Dermis blood vessel endothelial cell (primary cell): Measurements from ENCODE around the gene RNF152. TPM values are rescaled to one million over a fixed set of nuclear protein-coding genes. Genes with fewer than 3 reads are reported as not detected.

Experiments
- DNase-seq: peaks from one replicate; pipeline ENCODE4 v3.0.0; 2010
- total RNA-seq: library from RNA; depleted of rRNA; stranded (reverse); fragments of >200 nt; gene quantifications from 2 replicates; pipeline ENCODE4 v1.2.3, GENCODE V29; 2014

Gene RNF152
- total RNA-seq, 1 donor from 2014 or later: 91.2 TPM

DNA sequence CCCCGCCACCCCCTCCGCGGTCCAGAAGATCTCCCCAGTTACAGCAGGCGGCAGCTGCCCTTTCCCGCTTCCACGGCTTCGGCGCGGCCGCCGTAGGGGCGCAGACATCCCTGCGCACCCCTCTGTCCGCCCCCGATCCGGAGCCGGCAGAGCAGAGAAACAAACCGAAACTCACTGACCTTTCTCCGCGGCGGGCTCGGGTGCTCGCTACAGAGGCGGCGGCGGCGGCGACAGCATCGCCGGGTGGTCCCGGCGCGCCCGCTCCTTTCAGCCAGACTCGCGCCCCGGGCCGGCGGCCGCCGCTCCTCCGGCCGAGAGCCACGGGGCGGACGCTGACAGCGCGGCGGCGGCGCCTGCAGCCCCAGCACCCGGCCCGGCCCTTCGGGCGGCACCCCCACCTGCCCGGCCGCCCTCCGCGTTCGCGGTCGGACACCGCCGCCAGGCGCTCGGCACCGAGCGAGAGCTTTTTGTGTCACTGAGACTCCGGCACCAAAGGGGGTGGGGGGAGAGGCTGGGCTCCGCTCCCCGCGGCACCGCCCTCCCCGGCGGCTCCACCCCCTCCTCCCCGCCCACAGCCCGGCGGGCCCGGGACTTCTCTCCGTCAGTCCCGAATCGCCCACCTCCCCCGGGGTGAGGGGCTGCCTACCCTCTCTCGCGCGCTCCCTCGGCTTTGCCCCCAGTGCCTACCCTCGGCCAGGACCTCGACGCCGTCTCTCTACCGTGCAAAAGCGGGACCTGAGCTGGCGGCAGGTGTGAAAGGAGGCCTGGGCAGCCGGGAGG lies 1.4 kb upstream of the RNF152 start:
- peak; percentile 85 for DNase-seq

DNA sequence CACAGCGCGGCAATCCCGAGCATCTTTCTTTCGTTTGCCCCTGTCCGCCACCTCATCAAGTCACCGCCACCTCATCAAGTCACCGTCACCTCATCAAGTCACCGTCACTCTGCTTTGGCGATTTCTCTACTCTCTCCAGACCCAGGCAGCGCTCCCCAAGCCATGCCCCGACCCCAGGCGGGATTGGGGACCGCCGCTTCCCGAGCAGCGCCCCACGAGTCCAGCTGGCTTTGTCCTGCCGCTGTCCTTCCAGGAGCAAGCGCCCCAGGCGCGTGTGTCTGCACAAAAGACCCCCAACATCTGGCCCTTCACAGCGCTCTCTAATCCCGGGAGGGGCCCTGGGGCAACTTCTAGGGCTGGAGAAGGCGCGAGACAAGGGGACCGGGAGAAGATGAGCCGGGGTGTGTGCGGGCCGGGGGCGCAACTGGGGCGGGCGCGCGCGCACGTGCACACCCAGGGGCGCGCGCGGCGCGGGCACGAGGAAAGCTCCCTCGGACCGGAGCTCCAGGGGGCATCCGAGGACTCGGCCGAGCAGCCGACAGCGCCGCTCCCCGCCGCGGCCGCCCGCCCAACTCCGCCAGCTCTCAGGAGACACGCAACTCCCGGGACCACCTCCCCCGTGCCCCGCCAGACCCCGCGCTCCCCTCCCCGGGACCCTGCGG lies 633 bp upstream of the RNF152 start:
- DNase-seq: peak; percentile 79

DNA sequence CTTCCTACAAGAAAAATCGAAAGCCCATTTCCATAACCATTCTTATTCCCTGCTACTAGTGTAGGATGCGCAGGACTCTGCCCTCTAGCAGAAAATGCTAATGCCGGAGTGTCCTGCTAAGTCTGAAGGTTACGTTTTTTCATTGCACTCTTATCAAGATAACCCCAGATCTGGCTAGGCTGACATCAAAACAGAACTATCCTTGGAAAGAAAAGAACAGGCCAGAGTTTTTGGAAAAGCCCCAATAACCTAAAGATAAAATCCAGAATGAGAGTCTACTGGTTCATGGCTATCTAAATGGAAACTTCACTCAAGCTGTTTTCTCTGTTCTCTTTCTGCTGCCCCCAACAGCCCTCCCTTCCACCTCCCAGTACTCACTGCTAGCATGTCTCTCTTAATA lies 913 bp downstream of the RNF152 start:
- no peak for DNase-seq

DNA sequence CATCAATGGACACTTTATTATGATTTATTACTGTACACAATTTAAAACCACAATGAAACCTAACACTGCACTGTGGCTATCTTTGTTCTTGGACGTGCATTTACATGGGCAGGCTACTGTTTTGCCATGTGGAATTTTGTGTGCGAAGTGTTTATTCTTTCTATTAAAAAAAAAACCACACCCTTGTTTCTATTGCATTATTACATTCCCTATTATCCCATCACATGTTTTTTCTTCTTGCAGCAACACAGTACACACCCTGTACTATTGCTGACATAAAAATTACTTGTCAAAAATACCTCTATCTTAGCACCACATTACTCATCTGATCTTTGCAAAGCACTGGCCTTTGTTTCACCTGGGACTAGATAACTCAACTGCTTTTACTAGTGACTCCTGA lies 1.5 kb downstream of the RNF152 start:
- DNase-seq: no peak

DNA sequence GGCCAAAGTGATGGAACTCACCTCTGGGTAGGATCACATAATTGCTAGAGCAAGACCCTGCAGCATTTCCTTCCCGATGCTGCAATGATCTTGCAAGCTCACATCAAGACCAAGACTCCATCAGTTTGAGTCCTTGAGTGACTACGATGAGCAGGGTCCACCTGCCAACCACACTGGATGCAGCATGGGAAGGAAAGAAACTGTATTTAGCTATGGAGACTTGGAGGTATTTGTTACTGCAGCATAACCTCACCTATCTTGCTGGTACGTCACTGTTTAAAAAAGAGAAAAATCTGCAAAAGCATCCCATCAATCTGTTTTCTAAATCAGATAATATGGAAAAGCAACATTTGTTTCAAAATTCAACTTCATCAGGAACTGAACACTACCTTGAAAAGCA lies 2.5 kb downstream of the RNF152 start:
- DNase-seq: no peak

DNA sequence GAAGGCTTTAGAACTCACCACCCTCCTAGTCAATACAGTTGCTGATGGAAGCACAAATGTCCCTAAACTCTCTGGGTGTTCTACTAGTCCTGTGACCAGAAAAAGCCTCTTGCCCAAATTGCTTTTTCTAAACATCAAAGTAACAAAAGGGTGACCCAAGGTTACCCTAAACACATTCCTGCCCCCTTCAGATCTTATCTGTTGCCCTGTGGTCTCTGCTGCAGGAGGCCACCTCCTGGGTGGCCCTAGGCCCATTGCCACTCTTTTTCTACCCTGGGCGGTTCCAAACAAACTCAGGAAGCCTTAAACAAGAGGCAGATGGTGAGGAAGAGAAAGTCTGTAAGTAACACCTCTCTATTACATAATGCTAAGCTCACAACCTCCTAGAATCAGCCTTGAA lies 3.3 kb downstream of the RNF152 start:
- no peak for DNase-seq

DNA sequence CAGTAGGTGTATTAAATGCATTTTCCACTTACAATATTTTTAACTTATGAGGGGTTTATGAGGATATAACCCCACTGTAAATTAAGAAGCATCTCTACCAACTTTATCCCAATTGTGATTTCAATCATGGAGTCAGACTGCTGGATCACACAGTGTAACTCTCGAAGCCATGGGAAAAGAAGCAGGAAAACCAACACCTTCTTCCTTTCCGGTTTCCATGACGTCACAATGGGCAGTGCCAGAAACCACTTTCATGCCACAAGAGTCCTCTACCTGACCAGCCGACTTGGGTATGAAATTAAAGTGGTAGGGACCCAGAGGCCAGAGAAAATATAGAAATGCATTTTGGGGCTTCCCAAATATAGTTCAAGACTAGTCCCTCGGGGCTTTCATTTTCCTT lies 4.2 kb downstream of the RNF152 start:
- peak; percentile 76 for DNase-seq

DNA sequence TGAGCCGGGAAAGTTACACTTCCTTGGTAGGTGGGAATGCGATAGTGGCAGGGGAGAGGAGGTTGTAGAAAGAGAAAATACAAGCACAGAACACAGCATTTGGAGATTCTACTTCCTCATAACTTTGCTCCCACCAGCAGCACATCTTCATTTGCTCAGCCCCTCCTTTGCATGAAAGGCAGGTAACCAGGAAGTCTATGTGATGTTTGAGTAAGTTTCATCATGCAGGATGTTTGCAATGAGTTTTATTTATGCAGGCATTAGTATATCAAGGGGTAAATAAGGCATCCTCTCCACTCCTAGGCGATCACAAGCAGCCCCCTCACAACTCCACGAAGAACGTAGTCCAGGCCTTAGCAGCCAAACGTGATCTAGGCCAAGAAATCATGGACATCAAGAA lies 5.0 kb downstream of the RNF152 start:
- DNase-seq: no peak

DNA sequence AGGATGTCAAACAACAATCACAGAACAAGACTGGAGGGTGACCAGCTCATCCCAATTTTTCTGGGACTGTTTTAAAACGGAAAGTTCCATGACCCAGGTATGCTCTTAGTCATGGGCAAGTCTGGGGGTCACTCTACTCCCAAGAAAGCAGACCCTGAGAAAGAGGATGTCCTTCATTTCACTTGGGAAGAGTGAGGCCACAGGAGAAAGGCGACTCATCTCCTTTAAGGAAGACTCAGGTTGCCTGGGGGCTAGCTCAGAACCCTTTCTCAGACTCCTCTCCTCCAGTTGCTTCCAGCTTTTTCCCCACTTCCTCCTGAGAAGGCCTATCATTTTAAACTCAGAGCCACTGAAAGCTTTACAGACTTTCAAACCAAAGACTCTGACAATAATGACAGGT lies 9.3 kb downstream of the RNF152 start:
- DNase-seq: peak; percentile 26

DNA sequence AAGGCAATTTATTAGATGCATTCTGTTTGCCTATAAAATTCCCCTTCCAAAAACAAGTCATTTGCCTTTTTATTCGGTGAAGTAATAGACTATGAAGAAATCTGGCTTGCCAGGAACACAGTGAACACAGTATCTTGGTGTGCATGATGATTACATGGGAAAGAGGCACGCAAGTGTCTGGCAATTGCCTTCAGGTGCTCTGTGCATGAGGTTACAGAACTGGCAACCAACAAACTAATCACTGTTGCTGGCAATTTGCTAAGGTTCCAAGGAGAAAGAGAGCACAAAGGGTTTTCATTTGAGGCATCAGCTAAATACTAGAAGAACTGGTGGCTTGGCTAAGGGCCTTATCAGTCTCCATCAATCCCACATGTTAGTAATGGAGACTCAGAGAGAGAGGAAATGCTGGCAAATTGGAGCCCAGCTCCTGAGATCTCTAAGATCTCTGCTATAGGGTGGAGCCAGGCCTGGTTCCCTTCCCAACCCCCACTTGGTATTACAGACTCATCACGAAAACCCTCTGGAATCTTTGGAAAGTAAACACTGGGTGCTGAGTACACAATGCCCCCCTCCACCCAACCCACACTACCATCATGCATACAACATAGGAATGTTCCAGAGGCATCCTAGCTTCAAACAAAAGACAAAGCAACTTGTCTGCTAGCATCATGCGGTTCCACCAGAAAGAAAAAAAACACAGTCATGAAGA lies 10.4 kb downstream of the RNF152 start:
- DNase-seq: no peak

DNA sequence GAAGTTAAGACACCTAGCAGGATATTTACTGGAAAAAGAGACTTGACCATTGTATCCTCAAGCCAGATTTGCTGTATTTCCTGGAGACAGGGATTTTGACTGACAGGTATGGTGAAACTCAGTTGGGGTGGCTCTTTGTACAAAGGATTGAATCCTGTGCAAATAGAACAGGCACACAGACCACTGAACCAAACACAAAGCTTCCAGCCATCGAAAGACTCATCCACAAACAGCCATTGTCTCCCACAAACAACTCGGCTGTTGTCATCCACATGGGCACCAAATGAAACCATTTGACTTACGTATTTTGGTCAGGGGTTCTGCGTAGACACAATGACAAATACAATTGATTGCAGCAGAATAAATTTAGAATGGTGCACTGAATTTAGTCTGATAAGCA lies 15.9 kb downstream of the RNF152 start:
- DNase-seq: no peak

DNA sequence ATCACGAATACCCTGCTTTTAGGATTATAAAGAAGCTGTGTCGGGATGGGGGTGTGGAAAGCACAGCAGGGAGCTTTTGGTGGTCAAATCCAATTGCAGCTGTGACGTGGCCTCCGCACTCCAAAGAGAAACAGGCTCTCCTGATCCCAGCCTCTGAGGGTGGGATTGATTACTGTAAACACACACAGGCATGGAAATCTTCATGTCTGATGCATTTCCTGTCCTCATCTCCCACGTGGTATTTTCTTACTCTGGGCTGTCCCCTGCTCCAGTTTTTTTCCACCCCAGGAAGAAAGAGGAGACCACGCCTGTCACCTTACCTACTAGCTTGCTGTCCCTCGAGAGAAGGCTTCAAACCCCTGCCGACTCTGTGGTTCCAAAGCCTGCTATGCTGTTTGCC lies 22.7 kb downstream of the RNF152 start:
- peak; percentile 65 for DNase-seq

DNA sequence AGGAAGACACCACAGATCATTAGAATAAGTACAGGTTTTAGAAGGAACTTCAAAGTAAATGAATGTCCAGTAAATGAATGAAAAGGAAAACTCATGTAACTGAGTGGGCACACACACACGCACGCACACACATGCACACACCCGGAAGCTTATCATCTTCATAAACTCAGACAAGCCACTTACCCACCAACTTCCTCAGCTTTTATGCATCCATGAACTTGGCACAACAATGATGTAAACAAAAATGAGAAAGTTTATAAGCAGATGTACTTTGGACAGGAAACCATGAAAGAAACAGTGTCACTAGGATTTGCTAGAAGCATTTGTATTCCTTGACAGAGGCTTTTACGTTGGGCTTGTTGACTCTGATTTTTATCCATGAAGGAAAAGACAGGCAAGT lies 23.2 kb downstream of the RNF152 start:
- peak; percentile 16 for DNase-seq

DNA sequence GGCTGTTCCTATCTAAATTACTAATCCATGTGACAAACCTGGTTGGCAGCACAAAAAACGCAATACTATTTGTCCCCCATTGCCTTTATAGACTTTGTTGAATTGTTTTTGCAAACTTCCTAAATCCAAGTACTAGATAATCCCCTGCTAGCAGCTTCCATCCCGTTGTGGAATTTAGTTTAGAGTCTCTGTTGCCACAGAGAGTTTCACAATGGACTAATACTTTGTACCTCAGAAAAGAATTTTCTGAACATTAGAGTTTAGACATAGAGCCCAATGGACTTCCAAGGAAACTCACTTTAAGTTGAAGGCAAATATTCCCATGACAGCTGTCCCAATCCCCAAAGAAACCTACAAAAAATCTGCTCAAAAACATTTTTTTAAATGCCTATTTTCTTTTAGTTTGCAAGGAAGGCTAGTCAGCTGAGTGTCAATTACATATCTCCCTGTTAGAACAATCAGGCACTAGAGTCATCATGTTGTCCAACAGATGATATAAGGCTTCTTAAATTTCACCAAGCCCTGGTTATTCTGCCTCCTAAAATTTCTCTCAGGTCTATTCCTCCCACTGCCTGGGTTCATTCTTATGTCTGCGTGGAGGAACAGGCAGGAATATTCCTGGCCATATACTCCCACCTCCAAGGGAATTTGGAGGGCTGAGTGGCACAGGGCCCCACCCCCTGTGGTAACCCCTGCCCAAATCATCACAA lies 27.2 kb downstream of the RNF152 start:
- no peak for DNase-seq

DNA sequence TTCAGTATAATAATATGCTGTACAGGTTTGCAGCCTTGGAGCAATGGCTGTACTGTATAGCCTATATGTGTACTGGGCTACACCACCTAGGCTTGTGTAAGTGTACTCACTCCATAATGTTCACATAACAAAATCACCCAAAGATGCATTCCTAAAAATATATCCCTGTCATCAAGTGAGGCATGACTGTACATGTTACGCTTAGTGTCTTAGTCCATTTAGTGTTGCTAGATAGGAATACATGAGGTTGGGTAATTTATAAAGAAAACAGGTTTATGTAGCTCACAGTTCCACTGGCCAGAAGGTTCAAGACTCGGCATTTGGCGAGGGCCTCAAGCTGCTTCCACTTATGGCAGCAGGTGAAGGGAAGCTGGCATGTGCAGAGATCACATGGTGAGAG lies 31.4 kb downstream of the RNF152 start:
- no peak for DNase-seq

DNA sequence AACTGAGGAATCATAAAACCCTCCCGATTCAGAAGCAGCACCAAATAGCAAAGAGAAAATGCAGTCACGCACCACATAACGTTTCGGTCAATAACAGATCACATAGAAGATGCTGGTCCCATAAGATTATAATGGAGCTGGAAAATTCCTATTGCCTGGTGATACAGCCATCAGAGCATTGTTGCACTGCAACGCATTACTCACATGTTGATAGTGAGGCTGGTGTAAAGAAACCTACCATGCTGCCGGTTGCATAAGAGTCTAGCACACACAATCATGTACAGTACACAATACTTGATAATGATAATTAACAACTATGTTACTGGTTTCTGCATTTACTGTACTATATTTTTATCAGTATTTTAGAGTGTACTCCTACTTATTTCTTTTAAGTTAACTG lies 32.5 kb downstream of the RNF152 start:
- DNase-seq: no peak

DNA sequence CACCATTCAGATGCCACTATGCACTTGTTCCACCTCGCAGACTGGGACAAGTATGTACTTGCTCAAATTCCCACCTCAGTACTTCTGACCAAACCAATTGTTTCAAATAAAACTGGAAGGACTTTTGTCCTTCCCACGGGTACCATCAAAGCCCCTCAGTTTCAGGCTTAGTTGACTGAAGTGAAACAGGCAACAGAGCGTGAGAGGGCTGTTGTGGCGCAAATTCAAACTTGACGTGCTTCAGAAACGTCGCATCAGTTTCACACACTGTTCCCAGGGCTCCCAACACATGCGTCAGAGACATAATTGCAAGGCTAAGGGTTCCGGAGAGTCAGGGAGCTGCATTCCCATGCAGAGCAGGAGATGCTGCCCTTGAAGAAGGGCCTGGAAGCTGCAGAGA lies 33.7 kb downstream of the RNF152 start:
- DNase-seq: no peak

DNA sequence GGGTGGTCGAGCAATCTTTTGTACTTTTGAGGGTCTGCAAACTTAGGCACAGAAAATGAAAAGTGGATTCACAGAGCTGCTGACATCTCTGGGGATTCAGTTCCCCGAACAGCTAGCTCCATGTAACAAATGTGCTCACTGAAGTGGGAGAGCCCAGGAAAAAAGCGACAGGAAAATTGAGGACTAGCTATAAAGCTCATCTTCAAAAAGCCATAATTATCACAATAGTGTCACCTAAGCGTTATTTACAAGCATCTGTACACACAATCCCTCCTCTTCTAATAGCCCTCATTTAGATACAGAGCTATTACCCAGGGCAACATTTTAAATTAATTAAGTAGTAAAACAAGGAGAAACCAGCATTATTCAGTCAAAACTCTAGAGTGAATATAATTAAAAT lies 36.1 kb downstream of the RNF152 start:
- no peak for DNase-seq

DNA sequence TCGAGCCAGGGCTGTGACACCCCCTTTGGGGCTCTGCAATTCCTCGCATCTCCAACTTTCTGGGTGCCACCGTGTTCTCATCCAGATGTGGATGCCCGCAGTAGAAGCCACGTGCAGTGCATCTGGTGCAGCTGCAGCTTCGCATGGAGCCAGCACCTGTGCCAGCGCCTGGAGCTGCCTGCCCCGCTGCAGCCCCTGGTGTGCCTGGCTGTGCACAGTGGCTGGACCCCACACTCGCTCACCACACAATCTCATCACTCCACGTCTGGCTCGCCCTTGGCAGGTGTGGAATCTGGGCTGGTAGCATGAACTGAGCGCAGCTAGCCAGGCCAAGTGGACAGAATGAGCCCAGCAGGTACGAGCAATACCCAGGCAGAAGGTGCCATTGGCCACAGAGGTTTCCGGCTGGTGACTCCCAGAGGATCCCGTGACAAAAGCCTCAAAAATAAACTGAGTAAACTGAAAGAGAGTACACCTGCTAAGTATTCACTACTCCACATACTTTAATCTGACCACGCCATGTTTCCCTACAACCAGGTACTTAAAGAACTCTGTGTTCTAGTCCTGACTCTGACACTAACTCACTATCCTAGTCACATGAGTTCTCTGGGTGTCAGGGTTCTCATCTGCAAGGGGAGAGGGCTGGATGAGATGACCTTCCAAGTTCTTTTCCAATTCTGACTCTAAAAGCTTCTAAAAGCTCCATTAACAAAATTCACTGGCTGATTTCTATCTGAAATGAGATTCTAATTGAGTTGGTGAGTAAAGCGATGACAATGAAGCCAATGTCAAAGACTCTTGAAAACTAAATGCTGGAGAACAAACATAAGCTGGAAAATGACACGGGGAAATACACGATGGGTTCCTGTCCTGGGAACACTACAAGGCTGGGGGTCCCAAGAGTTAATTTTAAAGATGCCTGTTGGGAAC lies 37.1 kb downstream of the RNF152 start:
- DNase-seq: no peak

DNA sequence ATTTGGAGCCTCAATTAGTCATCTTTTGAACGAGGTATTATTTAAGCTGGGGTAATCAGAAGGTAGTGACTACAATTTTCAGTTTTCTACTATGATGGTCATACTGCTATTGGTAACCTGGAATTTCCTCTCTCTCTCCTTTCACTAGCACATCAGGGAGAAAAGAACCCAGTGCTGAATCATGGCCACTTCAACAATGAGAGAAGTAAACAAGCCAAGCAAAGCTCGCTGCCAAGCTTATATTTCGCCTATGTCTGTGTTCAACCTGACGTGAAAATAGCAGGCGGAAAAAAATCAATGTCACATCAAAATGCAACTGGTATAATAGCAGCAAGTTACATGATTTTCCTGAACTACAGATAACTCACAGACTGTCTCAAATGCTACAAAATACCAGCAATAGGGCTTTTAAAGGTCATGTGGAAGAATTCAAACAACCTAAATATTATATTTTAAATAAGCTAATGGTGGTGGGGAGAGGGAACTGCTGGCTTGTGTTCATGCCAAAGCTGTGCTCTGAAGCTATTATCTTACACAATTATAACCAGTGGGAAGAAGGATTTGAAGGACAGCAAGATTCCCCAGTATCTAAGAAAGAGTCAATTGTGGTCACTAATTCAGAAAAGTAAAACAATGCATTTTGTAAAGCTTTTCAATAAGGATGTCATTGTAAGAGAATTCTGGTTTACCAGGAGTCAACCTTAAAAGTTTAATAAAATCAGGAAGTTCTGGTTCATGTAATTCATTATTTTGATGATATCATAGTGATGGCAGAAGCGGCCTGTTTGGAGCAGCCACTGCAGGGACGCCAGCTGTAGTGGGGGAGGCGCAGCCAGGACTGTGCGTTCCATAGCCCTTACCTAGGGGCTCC lies 38.0 kb downstream of the RNF152 start:
- peak; percentile 79 for DNase-seq

DNA sequence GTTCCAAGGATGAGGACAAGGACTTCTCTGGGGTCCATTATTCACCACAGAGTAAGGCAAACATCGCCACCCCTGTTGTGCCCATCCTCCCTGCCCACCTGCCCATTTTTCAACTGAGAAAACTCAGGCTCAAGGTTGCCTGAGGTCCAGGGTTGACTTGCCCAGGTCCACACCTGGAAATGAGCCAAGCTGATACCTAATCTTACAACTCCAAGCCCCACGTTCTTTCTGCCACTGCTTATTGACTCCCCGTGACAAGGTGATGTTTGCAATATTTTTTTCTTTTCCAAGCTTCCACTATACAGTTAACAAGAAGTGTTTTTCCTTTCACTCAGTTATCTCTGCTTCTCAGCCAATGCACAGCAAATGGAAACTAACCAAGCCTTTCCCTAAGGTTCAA lies 39.0 kb downstream of the RNF152 start:
- DNase-seq: no peak
